Sigmoid colon (tissue), 7 donors: ENCODE data around the gene CAMKK2. TPM values are rescaled to one million over a fixed set of nuclear protein-coding genes. Genes with fewer than 3 reads are reported as not detected.
"Not testable (repeated sequence)": the region's sequence is repeated elsewhere in the genome, so short reads cannot be mapped to it uniquely, and the experiment has no call there.

Source experiments
- DNase-seq: peaks from one replicate; pipeline ENCODE4 v3.0.0-alpha.2; 2019
- H3K27ac ChIP-seq, 4 donors: fragments of 200-600 bp; sonication (generic); one replicate each; pipeline ENCODE4 v1.5.1; 2016 to 2019; ENCODE audit warnings: mild to moderate bottlenecking in 1 of 4
- H3K27me3 ChIP-seq, 3 donors: fragments of 200-600 bp; sonication (generic); one replicate each; pipeline ENCODE4 v1.5.1; 2019; ENCODE audit warnings: mild to moderate bottlenecking in 1 of 3
- H3K36me3 ChIP-seq, 4 donors: fragments of 200-600 bp; sonication (generic); one replicate each; pipeline ENCODE4 v1.5.1; 2016 to 2019
- H3K4me1 ChIP-seq, 4 donors: fragments of 200-600 bp; sonication (generic); one replicate each; pipeline ENCODE4 v1.5.1; 2017 to 2019
- H3K4me3 ChIP-seq, 4 donors: fragments of 200-600 bp; sonication (generic); one replicate each; pipeline ENCODE4 v1.5.1; 2017 to 2019; ENCODE audit warnings: mild to moderate bottlenecking in 2 of 4, moderate library complexity in 1 of 4
- H3K9me3 ChIP-seq, 4 donors: fragments of 200-600 bp in 3 of 4; sonication (generic) in 3 of 4; one replicate each; pipeline versions ENCODE4 v1.5.1 to v1.6.1; 2013 to 2019
- CTCF ChIP-seq, 4 experiments: fragments of 450-650 bp in 3 of 4; fragments of 200-600 bp in 1 of 4; IDR thresholded peaks; one replicate each; pipeline ENCODE4 v1.5.1; 2016 to 2019; ENCODE audit warnings: antibody characterized with exemption in 4 of 4, mild to moderate bottlenecking in 3 of 4, moderate library complexity in 2 of 4
- EP300 ChIP-seq, 4 donors: sonication (generic); formaldehyde crosslinking; IDR thresholded peaks; one replicate each; pipeline ENCODE4 v1.6.1; 2017; ENCODE audit warnings: antibody characterized with exemption in 4 of 4
- POLR2A ChIP-seq, 2 donors: fragments of 450-650 bp; IDR thresholded peaks; one replicate each; pipeline ENCODE4 v1.6.1; 2016; ENCODE audit warnings: antibody characterized with exemption in 2 of 2, mild to moderate bottlenecking in 2 of 2, moderate library complexity in 2 of 2
- POLR2AphosphoS5 ChIP-seq, 4 donors: sonication (generic); formaldehyde crosslinking; IDR thresholded peaks; one replicate each; pipeline ENCODE4 v1.6.1; 2017; ENCODE audit warnings: antibody characterized with exemption in 4 of 4
- WGBS, 2 donors: extraction: QIAGEN DNeasy Blood & Tissue Kit; methylation state at CpG; one replicate each; pipeline ENCODE4 v1.1.7; 2013; 5-methylcytosine and 5-hydroxymethylcytosine counted together
- intact Hi-C: fragments of 100-400 bp; cut with DNase I; formaldehyde crosslinking; loops from one replicate; pipeline ENCODE4 v1.15.1; 2023
- polyA plus RNA-seq, 3 donors: library from polyadenylated mRNA; stranded (reverse); fragments of 200-250 nt; gene quantifications; one replicate each; pipeline ENCODE4 v1.2.3, GENCODE V29; 2013
- total RNA-seq, 4 donors: library from RNA; depleted of rRNA; stranded (reverse); fragments of >200 nt; gene quantifications; one replicate each; pipeline ENCODE4 v1.1.0, GENCODE V29; 2016
- donor health status: healthy with polysubstance abuse.
- donor health status: Bipolar disorder and iron deficiency.
- donor health status: healthy.

The CAMKK2 gene
- total and polyA plus RNA-seq, 7 donors, result 18.0 to 33.8 (median 25.0) TPM

- Histone ChIP-seq H3K27ac (peak within 1 kb of the TSS; percentile 89 to 91 (median 90)), H3K4me3 (peak within 1 kb of the TSS; percentile 62 to 73 (median 68)), H3K9me3 (no peaks in the 10 kb centered on the region), H3K4me1 (peaks cover 0 to 21% (median 15%) of the 10 kb centered on the region in 4 donors), H3K27me3 (no peaks in the 10 kb centered on the region), H3K36me3 (peaks cover 0 to 4% (median 0%) of the 10 kb centered on the region in 4 donors)
- TF ChIP-seq POLR2AphosphoS5 (IDR thresholded peaks at IDR 0.05), result peak; percentile 66 to 94 (median 86)
- no peak for TF ChIP-seq CTCF (IDR thresholded peaks at IDR 0.05)
- TF ChIP-seq POLR2A (IDR thresholded peaks at IDR 0.05), result peak; percentile 65 to 67
- no peak for TF ChIP-seq EP300 (IDR thresholded peaks at IDR 0.05)
- peak; percentile 94 for DNase-seq
- intact Hi-C loops, result loop anchor here (2.0 to 10.0 kb wide), 2 partner anchors 77 to 85 kb away; partner anchors contain the start of genes CAMKK2 and P2RX7
- WGBS, 2 donors, result 7% methylated on average over 97 of the region's 97 CpGs
Measured at GRCh38 chr12:121209624-121210572, 86.6 kb downstream of the CAMKK2 start, which contains the start of gene P2RX4. P2RX4 (plus strand) TSS chr12:121210129; CDS start chr12:121210165, 36 bp downstream.

- TF ChIP-seq POLR2AphosphoS5 (IDR thresholded peaks at IDR 0.05), result no peak
- TF ChIP-seq POLR2A (IDR thresholded peaks at IDR 0.05), result no peak
- TF ChIP-seq CTCF (IDR thresholded peaks at IDR 0.05), result no peak
- no peak for TF ChIP-seq EP300 (IDR thresholded peaks at IDR 0.05)
- H3K9me3 ChIP-seq, result no peaks in the 10 kb centered on the region
- peak overlapping the region; percentile 89 to 91 (median 90) for H3K27ac ChIP-seq
- 93% methylated on average over 15 of the region's 15 CpGs for WGBS, 2 donors
- H3K4me3 ChIP-seq, result peak overlapping the region; percentile 62 to 73 (median 68)
- peaks cover 0 to 16% (median 9%) of the 10 kb centered on the region in 4 donors for H3K4me1 ChIP-seq
- H3K36me3 ChIP-seq, result peaks cover 0 to 4% (median 0%) of the 10 kb centered on the region in 4 donors
- no peak for DNase-seq
- H3K27me3 ChIP-seq, result no peaks in the 10 kb centered on the region
- intact Hi-C loops, result loop anchor here (10.0 kb wide), 1 partner anchor 86 kb away; the partner anchor contains the start of gene CAMKK2
Measured at GRCh38 chr12:121209221-121209620, 87.3 kb downstream of the CAMKK2 start.

GRCh38 chr12:121208571-121208970 is 87.9 kb downstream of the CAMKK2 start:
- H3K4me1 ChIP-seq, result peaks cover 0 to 16% (median 9%) of the 10 kb centered on the region in 4 donors
- H3K27me3 ChIP-seq, H3K27ac ChIP-seq, DNase-seq, H3K36me3 ChIP-seq, H3K9me3 ChIP-seq, H3K4me3 ChIP-seq: not testable (repeated sequence)
- 96 to 98% methylated on average over 10 of the region's 10 CpGs for WGBS, 2 donors
- intact Hi-C loops, result loop anchor here (10.0 kb wide), 1 partner anchor 86 kb away; the partner anchor contains the start of gene CAMKK2

- Histone ChIP-seq H3K27me3 (no peaks in the 10 kb centered on the region), H3K4me3 (no peak overlapping the region), H3K9me3 (no peaks in the 10 kb centered on the region), H3K36me3 (no peaks in the 10 kb centered on the region), H3K4me1 (peaks cover 0 to 5% (median 3%) of the 10 kb centered on the region in 4 donors), H3K27ac (no peak overlapping the region)
- TF ChIP-seq EP300 (IDR thresholded peaks at IDR 0.05) (no peak), CTCF (IDR thresholded peaks at IDR 0.05) (no peak), POLR2A (IDR thresholded peaks at IDR 0.05) (no peak), POLR2AphosphoS5 (IDR thresholded peaks at IDR 0.05) (no peak)
- WGBS, 2 donors, result 84 to 89% methylated on average over 7 of the region's 7 CpGs
- intact Hi-C loops, result loop anchor here (10.0 kb wide), 1 partner anchor 89 kb away; the partner anchor contains the start of gene CAMKK2
- no peak for DNase-seq
Measured at GRCh38 chr12:121205491-121205890, 91.0 kb downstream of the CAMKK2 start.

GRCh38 chr12:121203482-121203881 is 93.0 kb downstream of the CAMKK2 start:
- TF ChIP-seq POLR2A (IDR thresholded peaks at IDR 0.05) (no peak), CTCF (IDR thresholded peaks at IDR 0.05) (no peak), POLR2AphosphoS5 (IDR thresholded peaks at IDR 0.05) (no peak), EP300 (IDR thresholded peaks at IDR 0.05) (no peak)
- no peak overlapping the region for H3K27ac ChIP-seq
- no peaks in the 10 kb centered on the region for H3K9me3 ChIP-seq
- H3K4me3 ChIP-seq, result no peak overlapping the region
- DNase-seq, result no peak
- no peaks in the 10 kb centered on the region for H3K27me3 ChIP-seq
- no peaks in the 10 kb centered on the region for H3K36me3 ChIP-seq
- 82 to 88% methylated on average over 11 of the region's 11 CpGs for WGBS, 2 donors
- no peaks in the 10 kb centered on the region for H3K4me1 ChIP-seq
- intact Hi-C loops, result loop anchor here (10.0 kb wide), 1 partner anchor 91 kb away; the partner anchor contains the start of gene CAMKK2
